ENCODE results near the gene TMC3.

DNA sequence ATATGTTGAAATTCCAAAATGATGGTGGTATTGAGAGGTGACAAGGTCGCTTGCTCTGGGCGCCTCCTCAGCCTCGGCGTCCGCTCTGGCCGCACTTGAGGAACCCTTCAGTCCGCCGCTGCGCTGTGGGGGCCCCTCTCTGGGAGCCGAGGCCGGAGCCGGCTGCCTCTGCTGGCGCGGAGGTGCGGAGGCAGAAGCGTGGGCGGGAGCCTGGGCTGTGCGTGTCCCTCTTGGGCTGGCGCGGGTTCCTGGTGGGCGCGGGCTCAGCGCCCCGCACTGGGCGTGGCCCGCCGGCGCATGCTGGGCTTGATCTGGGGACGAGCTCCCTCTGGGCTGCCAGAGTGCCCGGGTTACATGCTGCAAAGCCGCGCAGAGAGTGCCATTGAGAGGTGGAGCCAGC, 39.8 kb upstream of the TMC3 start:
- no peak for TF ChIP-seq POLR2AphosphoS5 (IDR thresholded peaks at IDR 0.05)
- TF ChIP-seq, protein P1, sequence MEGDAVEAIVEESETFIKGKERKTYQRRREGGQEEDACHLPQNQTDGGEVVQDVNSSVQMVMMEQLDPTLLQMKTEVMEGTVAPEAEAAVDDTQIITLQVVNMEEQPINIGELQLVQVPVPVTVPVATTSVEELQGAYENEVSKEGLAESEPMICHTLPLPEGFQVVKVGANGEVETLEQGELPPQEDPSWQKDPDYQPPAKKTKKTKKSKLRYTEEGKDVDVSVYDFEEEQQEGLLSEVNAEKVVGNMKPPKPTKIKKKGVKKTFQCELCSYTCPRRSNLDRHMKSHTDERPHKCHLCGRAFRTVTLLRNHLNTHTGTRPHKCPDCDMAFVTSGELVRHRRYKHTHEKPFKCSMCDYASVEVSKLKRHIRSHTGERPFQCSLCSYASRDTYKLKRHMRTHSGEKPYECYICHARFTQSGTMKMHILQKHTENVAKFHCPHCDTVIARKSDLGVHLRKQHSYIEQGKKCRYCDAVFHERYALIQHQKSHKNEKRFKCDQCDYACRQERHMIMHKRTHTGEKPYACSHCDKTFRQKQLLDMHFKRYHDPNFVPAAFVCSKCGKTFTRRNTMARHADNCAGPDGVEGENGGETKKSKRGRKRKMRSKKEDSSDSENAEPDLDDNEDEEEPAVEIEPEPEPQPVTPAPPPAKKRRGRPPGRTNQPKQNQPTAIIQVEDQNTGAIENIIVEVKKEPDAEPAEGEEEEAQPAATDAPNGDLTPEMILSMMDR (IDR thresholded peaks at IDR 0.05), result no peak
- TF ChIP-seq POLR2A (IDR thresholded peaks at IDR 0.05), result no peak
